MCF 10A (cell line): ENCODE data around the gene CIB2. TPM values are rescaled to one million over a fixed set of nuclear protein-coding genes. Genes with fewer than 3 reads are reported as not detected.
A peak's percentile ranks its signal among the peaks of the same experiment; 100 is the strongest.

Experiments used
- BruUV-seq: library from RNA; stranded (reverse); fragments of 400-500 nt; replicated peaks from 2 replicates; lab custom pipeline; 2021; lab: Mats Ljungman, UMichigan
- CTCF ChIA-PET: fragments of 300-600 bp; sonication (Branson Sonifier 250); formaldehyde crosslinking; extraction: SDS; loops from one replicate; lab custom pipeline; 2021; ENCODE audit warnings: antibody characterized with exemption, inconsistent platforms; lab: Yijun Ruan, JAX
- POLR2A ChIA-PET: fragments of 300-600, 350-650 bp; sonication (Branson Sonifier 250); formaldehyde crosslinking; extraction: SDS; loops from one replicate; lab custom pipeline; 2020; ENCODE audit warnings: antibody characterized with exemption, inconsistent platforms; lab: Yijun Ruan, JAX
- DNase-seq: peaks from one replicate; pipeline ENCODE4 v3.0.0-alpha.2; 2018; ENCODE audit not compliant: unreplicated experiment
- H3K27ac Mint-ChIP-seq: one replicate; pipeline ENCODE4 v1.8.0; 2022; ENCODE audit warnings: mild to moderate bottlenecking, low read depth, mixed read lengths; ENCODE audit not compliant: unreplicated experiment
- H3K27me3 Mint-ChIP-seq: one replicate; pipeline ENCODE4 v1.8.0; 2022; ENCODE audit warnings: mixed read lengths; ENCODE audit not compliant: insufficient read depth, unreplicated experiment
- H3K36me3 Mint-ChIP-seq: one replicate; pipeline ENCODE4 v1.8.0; 2022; ENCODE audit warnings: mild to moderate bottlenecking, moderate library complexity, mixed read lengths; ENCODE audit not compliant: insufficient read depth, unreplicated experiment
- H3K4me1 Mint-ChIP-seq: one replicate; pipeline ENCODE4 v1.8.0; 2022; ENCODE audit warnings: mixed read lengths; ENCODE audit not compliant: insufficient read depth, unreplicated experiment
- H3K4me3 Mint-ChIP-seq: one replicate; pipeline ENCODE4 v1.8.0; 2022; ENCODE audit warnings: mild to moderate bottlenecking, moderate library complexity, mixed read lengths; ENCODE audit not compliant: unreplicated experiment
- H3K9me3 Mint-ChIP-seq: one replicate; pipeline ENCODE4 v1.8.0; 2022; ENCODE audit warnings: mixed read lengths; ENCODE audit not compliant: unreplicated experiment
- CTCF ChIP-seq: fragments of 200-600 bp; IDR thresholded peaks from one replicate; pipeline ENCODE4 v1.8.0; 2022; ENCODE audit warnings: antibody characterized with exemption, mild to moderate bottlenecking; ENCODE audit not compliant: unreplicated experiment
- intact Hi-C: fragments of 100-400 bp; cut with micrococcal nuclease; formaldehyde crosslinking; loops from 2 replicates; pipeline ENCODE4 v1.14.1; 2022
- total RNA-seq: library from RNA; stranded (reverse); gene quantifications from 2 replicates; pipeline ENCODE4 v1.2.3, GENCODE V29; 2022

The CIB2 gene
- total RNA-seq, 1 experiment from 2014 or later, result 0.30 TPM

- POLR2A ChIA-PET, result interaction anchor here (1.3 to 2.5 kb wide), 2 partner anchors 8 to 48 kb away, joined by 4 to 9 read pairs; no protein-coding TSS in a partner anchor
- Mint-ChIP-seq H3K4me3 (no peak overlapping the region), H3K4me1 (peaks cover 26% of the 10 kb centered on the region), H3K9me3 (no peaks in the 10 kb centered on the region), H3K27me3 (no peaks in the 10 kb centered on the region), H3K36me3 (no peaks in the 10 kb centered on the region), H3K27ac (no peak overlapping the region)
- no peak for TF ChIP-seq CTCF
- CTCF ChIA-PET, result interaction anchor here (0.7 to 2.4 kb wide), 2 partner anchors 38 to 48 kb away, joined by 3 to 10 read pairs; no protein-coding TSS in a partner anchor
- intact Hi-C loops, result no loop called here
- DNase-seq, result no peak
- no TSS peak for BruUV-seq
Observed at GRCh38 chr15:78060232-78060631, 71.0 kb downstream of the CIB2 start.

- intact Hi-C loops, result no loop called here
- no peaks in the 10 kb centered on the region for H3K27me3 Mint-ChIP-seq
- no peak for TF ChIP-seq CTCF
- peak; percentile 44 for DNase-seq
- H3K9me3 Mint-ChIP-seq, result no peaks in the 10 kb centered on the region
- CTCF ChIA-PET, result interaction anchor here (0.6 to 2.4 kb wide), 6 partner anchors 8 to 93 kb away, joined by 3 to 10 read pairs (median 4); no protein-coding TSS in a partner anchor
- no TSS peak for BruUV-seq
- H3K36me3 Mint-ChIP-seq, result no peaks in the 10 kb centered on the region
- H3K4me3 Mint-ChIP-seq, result no peak overlapping the region
- H3K27ac Mint-ChIP-seq, result peak overlapping the region; percentile 91
- POLR2A ChIA-PET, result interaction anchor here (0.8 to 2.5 kb wide), 5 partner anchors 9 to 90 kb away, joined by 3 to 9 read pairs (median 7); partner anchors contain the start of gene IDH3A
- peaks cover 26% of the 10 kb centered on the region for H3K4me1 Mint-ChIP-seq
Observed at GRCh38 chr15:78059110-78059839, 72.0 kb downstream of the CIB2 start.

GRCh38 chr15:78058401-78058935 is 72.8 kb downstream of the CIB2 start:
- POLR2A ChIA-PET, result interaction anchor here (0.9 to 2.5 kb wide), 3 partner anchors 9 to 91 kb away, joined by 7 to 9 read pairs (median 8); partner anchors contain the start of gene IDH3A
- no peaks in the 10 kb centered on the region for H3K9me3 Mint-ChIP-seq
- H3K36me3 Mint-ChIP-seq, result peaks cover 7% of the 10 kb centered on the region
- no peaks in the 10 kb centered on the region for H3K27me3 Mint-ChIP-seq
- intact Hi-C loops, result no loop called here
- no peak overlapping the region for H3K4me3 Mint-ChIP-seq
- no TSS peak for BruUV-seq
- CTCF ChIA-PET, result interaction anchor here (0.7 to 2.4 kb wide), 5 partner anchors 9 to 92 kb away, joined by 3 to 10 read pairs (median 4); no protein-coding TSS in a partner anchor
- no peak for TF ChIP-seq CTCF
- peaks cover 26% of the 10 kb centered on the region for H3K4me1 Mint-ChIP-seq
- DNase-seq, result no peak
- peak overlapping the region; percentile 91 for H3K27ac Mint-ChIP-seq

- no peaks in the 10 kb centered on the region for H3K9me3 Mint-ChIP-seq
- no TSS peak for BruUV-seq
- peak overlapping the region; percentile 95 for H3K27ac Mint-ChIP-seq
- ChIA-PET POLR2A (interaction anchor here (1.8 to 2.7 kb wide), 3 partner anchors 10 to 18 kb away, joined by 9 to 14 read pairs (median 14); no protein-coding TSS in a partner anchor), CTCF (interaction anchor here (0.6 kb wide), 1 partner anchor 44 kb away, joined by 3 read pairs; no protein-coding TSS in a partner anchor)
- intact Hi-C loops, result no loop called here
- H3K36me3 Mint-ChIP-seq, result peaks cover 9% of the 10 kb centered on the region
- peaks cover 26% of the 10 kb centered on the region for H3K4me1 Mint-ChIP-seq
- no peaks in the 10 kb centered on the region for H3K27me3 Mint-ChIP-seq
- H3K4me3 Mint-ChIP-seq, result no peak overlapping the region
- DNase-seq, result no peak
- no peak for TF ChIP-seq CTCF
Observed at GRCh38 chr15:78057803-78058202, 73.4 kb downstream of the CIB2 start.
